Measurements from ENCODE around the gene MYNN.

MYNN gene

DNA sequence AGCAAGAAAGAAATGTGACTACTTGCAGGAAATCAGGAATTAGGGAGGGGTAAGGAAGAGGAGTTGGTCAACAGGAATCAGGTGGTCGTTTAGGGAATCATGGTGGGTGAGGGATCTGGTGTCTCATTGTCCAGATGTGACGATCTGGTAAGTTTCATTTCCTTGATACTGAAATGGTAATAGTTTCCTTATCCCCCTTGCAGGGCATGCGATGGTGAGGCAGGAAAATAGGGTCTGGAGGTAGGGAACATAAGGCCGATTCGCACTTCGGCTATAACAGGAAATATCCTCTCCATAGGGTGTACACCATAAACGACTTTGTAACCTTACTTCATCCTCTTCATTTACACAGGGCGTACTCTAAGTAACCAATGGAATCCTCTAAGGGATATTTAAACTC lies 40.1 kb downstream of the MYNN start:
- no peak for DNase-seq (ENCODE audit: low read depth)
- TF ChIP-seq, protein P1, sequence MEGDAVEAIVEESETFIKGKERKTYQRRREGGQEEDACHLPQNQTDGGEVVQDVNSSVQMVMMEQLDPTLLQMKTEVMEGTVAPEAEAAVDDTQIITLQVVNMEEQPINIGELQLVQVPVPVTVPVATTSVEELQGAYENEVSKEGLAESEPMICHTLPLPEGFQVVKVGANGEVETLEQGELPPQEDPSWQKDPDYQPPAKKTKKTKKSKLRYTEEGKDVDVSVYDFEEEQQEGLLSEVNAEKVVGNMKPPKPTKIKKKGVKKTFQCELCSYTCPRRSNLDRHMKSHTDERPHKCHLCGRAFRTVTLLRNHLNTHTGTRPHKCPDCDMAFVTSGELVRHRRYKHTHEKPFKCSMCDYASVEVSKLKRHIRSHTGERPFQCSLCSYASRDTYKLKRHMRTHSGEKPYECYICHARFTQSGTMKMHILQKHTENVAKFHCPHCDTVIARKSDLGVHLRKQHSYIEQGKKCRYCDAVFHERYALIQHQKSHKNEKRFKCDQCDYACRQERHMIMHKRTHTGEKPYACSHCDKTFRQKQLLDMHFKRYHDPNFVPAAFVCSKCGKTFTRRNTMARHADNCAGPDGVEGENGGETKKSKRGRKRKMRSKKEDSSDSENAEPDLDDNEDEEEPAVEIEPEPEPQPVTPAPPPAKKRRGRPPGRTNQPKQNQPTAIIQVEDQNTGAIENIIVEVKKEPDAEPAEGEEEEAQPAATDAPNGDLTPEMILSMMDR (conservative IDR thresholded peaks at IDR 0.05; ENCODE audit: control insufficient read depth, insufficient read depth, low read depth, low read length) = no peak
- H3K4me3 ChIP-seq (ENCODE audit: control insufficient read depth, low read depth, low read length) = peak overlapping the region; percentile 57

DNA sequence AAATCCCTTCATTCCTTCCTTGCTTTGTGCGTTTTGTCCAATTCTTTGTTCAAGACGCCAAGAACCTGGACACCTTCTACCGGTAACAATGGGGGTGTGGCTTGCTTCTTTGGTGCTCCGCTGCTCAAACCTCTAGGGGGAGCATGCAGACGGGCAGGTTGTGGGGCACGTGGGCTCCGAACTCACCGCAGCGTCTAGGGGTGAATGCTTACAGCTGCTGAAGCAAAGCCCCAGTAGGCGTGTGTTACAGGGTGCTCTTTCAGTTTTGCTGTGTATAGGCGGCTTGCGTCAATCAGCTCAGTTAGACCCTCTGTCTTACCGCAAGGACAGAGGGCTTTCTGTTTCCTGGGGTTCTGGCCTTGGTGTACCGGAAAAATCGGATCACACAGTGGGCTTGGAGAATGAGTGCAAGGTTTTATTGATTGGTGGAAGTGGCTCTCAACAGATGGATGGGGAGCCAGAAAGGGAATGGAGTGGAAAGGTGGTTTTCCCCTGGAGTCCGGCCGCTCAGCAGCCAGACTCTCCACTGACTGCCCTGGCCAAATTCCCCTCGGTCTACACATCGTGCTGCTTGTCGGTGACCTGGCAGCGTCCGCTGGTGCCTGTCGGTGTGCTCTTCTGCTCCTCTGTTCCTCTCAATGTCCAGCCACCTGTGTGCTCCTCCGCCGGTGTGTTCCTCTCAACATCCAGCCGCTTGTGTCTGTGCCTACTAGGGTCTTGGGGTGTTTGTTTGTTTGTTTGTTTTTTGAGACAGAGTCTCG lies 40.7 kb downstream of the MYNN start:
- peak overlapping the region; percentile 19 for H3K4me3 ChIP-seq (ENCODE audit: control insufficient read depth, low read depth, low read length)
- peak; percentile 12 for DNase-seq (ENCODE audit: low read depth)
- TF ChIP-seq, protein P1 (conservative IDR thresholded peaks at IDR 0.05; ENCODE audit: control insufficient read depth, insufficient read depth, low read depth, low read length) = peak; percentile 29

DNA sequence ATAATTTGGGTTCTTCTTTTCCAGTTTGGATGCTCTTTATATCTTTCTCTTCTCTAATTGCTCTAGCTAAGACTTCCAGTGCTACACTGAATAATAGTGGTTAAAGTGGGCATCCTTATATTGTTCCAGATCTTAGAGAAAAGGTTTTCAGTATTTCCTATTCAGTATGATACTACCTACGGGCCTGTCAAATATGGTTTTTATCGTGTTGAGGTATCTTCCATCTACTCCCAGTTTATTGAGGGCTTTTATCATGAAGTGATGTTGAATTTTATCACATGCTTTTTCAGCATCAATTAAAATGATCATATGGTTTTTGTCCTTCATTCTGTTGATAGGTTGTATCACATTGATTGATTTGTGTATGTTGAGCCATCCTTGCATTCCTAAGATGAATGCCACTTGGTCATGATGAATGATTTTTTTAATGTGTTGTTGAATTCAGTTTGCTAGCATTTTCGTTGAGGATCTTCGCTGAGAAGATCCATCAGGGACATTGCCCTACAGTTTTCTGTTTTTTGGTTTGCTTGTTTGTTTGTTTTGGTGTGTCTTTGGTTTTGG lies 42.5 kb downstream of the MYNN start:
- TF ChIP-seq, protein P1 (conservative IDR thresholded peaks at IDR 0.05; ENCODE audit: control insufficient read depth, insufficient read depth, low read depth, low read length) = no peak
- DNase-seq (ENCODE audit: low read depth) = no peak
- no peak overlapping the region for H3K4me3 ChIP-seq (ENCODE audit: control insufficient read depth, low read depth, low read length)

DNA sequence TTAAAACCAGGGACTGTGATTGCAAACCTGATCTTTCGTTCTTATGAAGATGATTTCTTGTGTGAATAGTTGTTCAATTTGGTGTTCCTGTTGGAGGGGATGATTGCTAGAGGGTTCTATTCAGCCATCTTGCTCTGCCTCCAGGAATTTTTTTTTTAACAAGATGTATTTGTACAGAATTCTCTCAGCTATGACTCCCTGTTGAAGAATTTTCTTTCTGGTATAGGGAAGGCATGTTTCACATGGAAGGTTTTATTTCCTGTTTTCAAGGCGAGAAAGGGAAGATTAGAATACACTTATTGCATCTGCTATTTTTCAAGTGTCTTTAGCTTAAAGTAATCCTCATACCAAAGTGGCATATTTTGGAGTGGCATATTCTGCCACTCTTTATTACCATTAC lies 45.1 kb downstream of the MYNN start:
- no peak for DNase-seq (ENCODE audit: low read depth)
- TF ChIP-seq, protein P1 (conservative IDR thresholded peaks at IDR 0.05; ENCODE audit: control insufficient read depth, insufficient read depth, low read depth, low read length) = no peak
- no peak overlapping the region for H3K4me3 ChIP-seq (ENCODE audit: control insufficient read depth, low read depth, low read length)

DNA sequence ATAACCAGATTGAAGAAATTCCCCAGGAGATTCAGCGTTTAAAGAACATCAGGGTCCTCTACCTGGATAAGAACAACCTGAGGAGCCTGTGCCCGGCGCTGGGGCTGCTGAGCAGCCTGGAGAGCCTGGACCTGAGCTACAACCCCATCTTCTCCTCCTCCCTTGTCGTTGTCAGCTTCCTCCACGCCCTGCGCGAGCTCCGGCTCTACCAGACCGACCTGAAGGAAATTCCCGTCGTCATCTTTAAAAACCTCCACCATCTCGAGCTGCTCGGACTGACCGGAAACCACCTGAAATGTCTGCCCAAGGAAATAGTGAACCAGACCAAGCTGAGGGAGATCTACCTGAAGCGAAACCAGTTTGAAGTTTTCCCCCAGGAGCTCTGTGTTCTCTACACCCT lies 48.9 kb downstream of the MYNN start:
- no peak for DNase-seq (ENCODE audit: low read depth)
- TF ChIP-seq, protein P1 (conservative IDR thresholded peaks at IDR 0.05; ENCODE audit: control insufficient read depth, insufficient read depth, low read depth, low read length) = no peak
- no peak overlapping the region for H3K4me3 ChIP-seq (ENCODE audit: control insufficient read depth, low read depth, low read length)

DNA sequence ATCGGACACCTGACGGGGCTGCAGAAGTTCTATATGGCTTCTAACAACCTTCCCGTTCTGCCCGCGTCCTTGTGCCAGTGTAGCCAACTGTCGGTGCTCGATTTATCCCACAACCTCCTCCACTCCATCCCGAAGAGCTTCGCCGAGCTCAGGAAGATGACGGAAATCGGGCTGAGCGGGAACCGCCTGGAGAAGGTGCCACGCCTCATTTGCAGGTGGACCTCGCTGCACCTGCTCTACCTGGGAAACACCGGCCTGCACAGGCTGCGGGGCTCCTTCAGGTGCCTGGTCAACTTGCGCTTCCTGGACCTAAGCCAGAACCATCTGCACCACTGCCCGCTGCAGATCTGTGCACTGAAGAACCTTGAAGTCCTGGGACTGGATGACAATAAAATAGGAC lies 49.3 kb downstream of the MYNN start:
- H3K4me3 ChIP-seq (ENCODE audit: control insufficient read depth, low read depth, low read length) = no peak overlapping the region
- no peak for DNase-seq (ENCODE audit: low read depth)
- TF ChIP-seq, protein P1 (conservative IDR thresholded peaks at IDR 0.05; ENCODE audit: control insufficient read depth, insufficient read depth, low read depth, low read length) = no peak
